ENCODE measurements around the gene TOB2.
A peak's percentile ranks its signal among the peaks of the same experiment; 100 is the strongest.

TOB2 gene

GRCh38 chr22:41446639-41447434 lies at the start of gene TOB2:
Gene TOB2 (minus strand): TSS chr22:41446801. CDS start chr22:41437345, 9,456 bp downstream.
- peak within 1 kb of the TSS; percentile 70 for H3K4me3 ChIP-seq (ENCODE audit: low read depth, low read length)

- H3K4me3 ChIP-seq (ENCODE audit: low read depth, low read length): no peak overlapping the region
Measured at GRCh38 chr22:41491374-41492100, 44.9 kb upstream of the TOB2 start.

GRCh38 chr22:41488596-41489385 lies 42.2 kb upstream of the TOB2 start:
- no peak overlapping the region for H3K4me3 ChIP-seq (ENCODE audit: low read depth, low read length)

GRCh38 chr22:41488076-41488475 lies 41.5 kb upstream of the TOB2 start:
- no peak overlapping the region for H3K4me3 ChIP-seq (ENCODE audit: low read depth, low read length)

- H3K4me3 ChIP-seq (ENCODE audit: low read depth, low read length): no peak overlapping the region
Measured at GRCh38 chr22:41487037-41487935, 40.7 kb upstream of the TOB2 start.

- no peak overlapping the region for H3K4me3 ChIP-seq (ENCODE audit: low read depth, low read length)
Measured at GRCh38 chr22:41485033-41485432, 38.4 kb upstream of the TOB2 start.

- H3K4me3 ChIP-seq (ENCODE audit: low read depth, low read length): no peak overlapping the region
Measured at GRCh38 chr22:41482319-41482935, 35.8 kb upstream of the TOB2 start.

GRCh38 chr22:41481925-41482318 lies 35.3 kb upstream of the TOB2 start:
- no peak overlapping the region for H3K4me3 ChIP-seq (ENCODE audit: low read depth, low read length)

GRCh38 chr22:41481131-41481830 lies 34.7 kb upstream of the TOB2 start:
- no peak overlapping the region for H3K4me3 ChIP-seq (ENCODE audit: low read depth, low read length)

GRCh38 chr22:41480397-41480735 lies 33.8 kb upstream of the TOB2 start:
- no peak overlapping the region for H3K4me3 ChIP-seq (ENCODE audit: low read depth, low read length)

- H3K4me3 ChIP-seq (ENCODE audit: low read depth, low read length): no peak overlapping the region
Measured at GRCh38 chr22:41479671-41480396, 33.2 kb upstream of the TOB2 start.

GRCh38 chr22:41478891-41479521 lies 32.4 kb upstream of the TOB2 start:
- H3K4me3 ChIP-seq (ENCODE audit: low read depth, low read length): no peak overlapping the region

GRCh38 chr22:41478473-41478872 lies 31.9 kb upstream of the TOB2 start:
- no peak overlapping the region for H3K4me3 ChIP-seq (ENCODE audit: low read depth, low read length)

- H3K4me3 ChIP-seq (ENCODE audit: low read depth, low read length): no peak overlapping the region
Measured at GRCh38 chr22:41474872-41475451, 28.4 kb upstream of the TOB2 start.

GRCh38 chr22:41471568-41471967 lies 25.0 kb upstream of the TOB2 start:
- no peak overlapping the region for H3K4me3 ChIP-seq (ENCODE audit: low read depth, low read length)

GRCh38 chr22:41470886-41471285 lies 24.3 kb upstream of the TOB2 start:
- H3K4me3 ChIP-seq (ENCODE audit: low read depth, low read length): no peak overlapping the region

GRCh38 chr22:41469218-41469851 lies 22.7 kb upstream of the TOB2 start:
- peak overlapping the region; percentile 93 for H3K4me3 ChIP-seq (ENCODE audit: low read depth, low read length)

Measured in iPS-11a (cell line).